Activated naive CD8-positive, alpha-beta T cell treated with anti-CD3 and anti-CD28 coated beads, Interleukin-2, amount 50 U/mL, for 16 hours (primary cell): ENCODE measurements around the gene SLC22A12.

Experiments used
- DNase-seq: peaks from one replicate; pipeline ENCODE4 v3.0.0-alpha.2; 2020; ENCODE audit warnings: low read depth, low spot score

Gene SLC22A12

GRCh38 chr11:64562723-64563351, 28.2 kb upstream of the SLC22A12 start:
- no peak for DNase-seq

GRCh38 chr11:64563966-64564365, 27.1 kb upstream of the SLC22A12 start:
- DNase-seq: no peak

- DNase-seq: no peak
These were observed 26.6 kb upstream of the SLC22A12 start for GRCh38 chr11:64564419-64564818.

- DNase-seq: no peak
These were observed 25.8 kb upstream of the SLC22A12 start for GRCh38 chr11:64564947-64565889.

- DNase-seq: no peak
These were observed 24.7 kb upstream of the SLC22A12 start for GRCh38 chr11:64566042-64566914.

GRCh38 chr11:64566915-64567891, 23.8 kb upstream of the SLC22A12 start:
- DNase-seq: no peak

GRCh38 chr11:64568041-64568571, 22.9 kb upstream of the SLC22A12 start:
- no peak for DNase-seq

GRCh38 chr11:64568584-64569140, 22.4 kb upstream of the SLC22A12 start:
- DNase-seq: no peak

GRCh38 chr11:64569300-64569970, 21.6 kb upstream of the SLC22A12 start:
- DNase-seq: no peak

GRCh38 chr11:64570341-64570740, 20.7 kb upstream of the SLC22A12 start:
- no peak for DNase-seq

GRCh38 chr11:64571050-64571409, 20.0 kb upstream of the SLC22A12 start:
- no peak for DNase-seq

- DNase-seq: no peak
These were observed 19.5 kb upstream of the SLC22A12 start for GRCh38 chr11:64571410-64572091.

- no peak for DNase-seq
These were observed 18.9 kb upstream of the SLC22A12 start for GRCh38 chr11:64572143-64572542.

GRCh38 chr11:64577202-64577601, 13.8 kb upstream of the SLC22A12 start:
- no peak for DNase-seq

GRCh38 chr11:64580412-64580811, 10.6 kb upstream of the SLC22A12 start:
- no peak for DNase-seq

GRCh38 chr11:64581057-64581523, 9.9 kb upstream of the SLC22A12 start:
- DNase-seq: no peak

GRCh38 chr11:64582885-64583284, 8.1 kb upstream of the SLC22A12 start:
- DNase-seq: no peak

- no peak for DNase-seq
These were observed 7.4 kb upstream of the SLC22A12 start for GRCh38 chr11:64583296-64584262.
